Eye (tissue), 1 donor: ENCODE data around the gene ZNF823.
"Not testable (repeated sequence)": the region's sequence is repeated elsewhere in the genome, so short reads cannot be mapped to it uniquely, and the experiment has no call there.

Experiments used
- DNase-seq: peaks from one replicate; pipeline ENCODE4 v3.0.0-alpha.2; 2015

The ZNF823 gene

DNA sequence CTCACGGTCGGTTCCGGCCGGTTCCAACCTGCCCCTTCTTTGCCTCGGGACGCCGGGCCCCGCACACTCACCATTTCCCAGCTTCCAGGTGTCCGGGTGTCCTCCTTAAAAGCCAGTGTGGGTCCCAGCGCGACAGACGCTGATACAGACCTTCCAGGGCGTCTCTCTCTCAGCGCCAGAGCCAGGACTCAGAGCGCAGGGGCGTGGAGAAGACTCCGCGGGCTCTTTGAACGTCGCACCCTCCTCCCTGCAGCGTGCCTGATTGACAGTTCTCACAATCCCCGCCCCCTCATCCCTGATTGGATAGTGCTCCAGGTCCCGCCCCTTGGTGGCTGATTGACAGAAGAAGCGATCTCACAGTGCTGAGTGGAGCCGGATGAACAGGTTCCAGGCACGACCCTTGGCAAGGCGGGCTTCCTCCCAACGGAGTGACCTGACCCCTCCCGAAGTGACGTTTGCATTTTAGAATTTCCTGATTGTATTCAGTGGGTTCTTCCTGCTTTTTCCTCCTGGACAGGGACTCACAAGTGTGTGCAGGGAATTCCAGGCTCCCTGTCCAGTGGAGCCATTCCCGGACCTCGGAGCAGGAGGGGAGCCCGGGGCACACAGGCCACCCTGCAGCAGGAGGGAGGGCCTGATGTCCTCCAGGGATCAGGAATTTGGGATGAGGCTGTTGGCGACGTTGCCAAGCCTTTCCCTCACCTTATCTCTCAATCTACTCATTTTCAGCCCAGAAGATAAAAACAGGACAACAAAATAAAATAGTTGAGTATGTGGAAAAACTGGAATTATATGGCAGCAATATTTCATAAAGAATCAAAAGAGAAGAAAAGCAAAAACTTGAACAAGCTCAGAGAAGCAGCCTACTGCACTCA lies at the start of gene ZNF823:
Gene ZNF823, minus strand, starts transcription at position 201 of the 875 bp plus-strand sequence. Its CDS starts 127 bp downstream, at position 74.
- peak; percentile 100 for DNase-seq

GRCh38 chr19:11787536-11787935 lies 48.8 kb upstream of the ZNF823 start:
- no peak for DNase-seq

DNA sequence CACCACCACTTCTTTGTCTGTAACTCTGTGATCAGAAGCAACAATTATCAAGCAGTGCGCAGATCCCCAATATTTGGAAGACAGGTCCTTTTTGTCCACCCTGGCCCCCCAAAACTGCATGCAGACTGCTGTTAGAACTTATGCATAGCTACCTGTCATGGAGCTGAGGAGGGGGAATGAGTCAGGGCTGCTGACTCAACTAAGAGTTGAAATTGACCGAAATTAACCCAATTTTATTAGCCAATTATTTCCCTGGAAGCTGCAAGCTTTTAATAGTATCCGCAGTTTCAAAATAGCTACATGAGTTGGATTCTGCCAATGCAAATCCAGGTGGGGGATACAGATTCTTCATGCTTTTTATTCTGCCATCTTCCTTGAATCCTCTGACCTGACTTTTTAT lies 45.6 kb upstream of the ZNF823 start:
- no peak for DNase-seq

- no peak for DNase-seq
Measured at GRCh38 chr19:11783767-11784166, 45.0 kb upstream of the ZNF823 start.

- DNase-seq: peak; percentile 11
Measured at GRCh38 chr19:11781295-11782057, 42.7 kb upstream of the ZNF823 start.

GRCh38 chr19:11780431-11781020 lies 41.8 kb upstream of the ZNF823 start:
- no peak for DNase-seq

GRCh38 chr19:11776669-11777068 lies 37.9 kb upstream of the ZNF823 start:
- DNase-seq: not testable (repeated sequence)

- not testable (repeated sequence) for DNase-seq
Measured at GRCh38 chr19:11771520-11771919, 32.8 kb upstream of the ZNF823 start.

DNA sequence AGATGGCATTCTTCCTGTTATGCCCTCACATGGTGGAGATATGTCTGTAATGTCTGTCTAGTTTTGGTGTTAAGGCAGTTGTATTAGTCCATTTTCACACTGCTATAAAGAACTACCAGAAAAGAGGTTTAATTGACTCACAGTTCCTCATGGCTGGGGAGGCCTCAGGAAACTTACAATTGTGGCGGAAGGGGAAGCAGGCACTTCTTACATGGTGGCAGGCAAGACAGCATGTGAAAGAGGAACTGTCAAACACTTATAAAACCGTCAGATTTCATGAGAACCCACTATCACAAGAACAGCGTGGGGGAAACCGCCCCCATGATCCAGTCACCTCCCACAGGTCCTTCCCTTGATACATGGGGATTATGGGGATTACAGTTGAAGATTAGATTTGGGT lies 31.2 kb upstream of the ZNF823 start:
- no peak for DNase-seq

- peak; percentile 66 for DNase-seq
Measured at GRCh38 chr19:11767633-11768133, 28.9 kb upstream of the ZNF823 start.

DNA sequence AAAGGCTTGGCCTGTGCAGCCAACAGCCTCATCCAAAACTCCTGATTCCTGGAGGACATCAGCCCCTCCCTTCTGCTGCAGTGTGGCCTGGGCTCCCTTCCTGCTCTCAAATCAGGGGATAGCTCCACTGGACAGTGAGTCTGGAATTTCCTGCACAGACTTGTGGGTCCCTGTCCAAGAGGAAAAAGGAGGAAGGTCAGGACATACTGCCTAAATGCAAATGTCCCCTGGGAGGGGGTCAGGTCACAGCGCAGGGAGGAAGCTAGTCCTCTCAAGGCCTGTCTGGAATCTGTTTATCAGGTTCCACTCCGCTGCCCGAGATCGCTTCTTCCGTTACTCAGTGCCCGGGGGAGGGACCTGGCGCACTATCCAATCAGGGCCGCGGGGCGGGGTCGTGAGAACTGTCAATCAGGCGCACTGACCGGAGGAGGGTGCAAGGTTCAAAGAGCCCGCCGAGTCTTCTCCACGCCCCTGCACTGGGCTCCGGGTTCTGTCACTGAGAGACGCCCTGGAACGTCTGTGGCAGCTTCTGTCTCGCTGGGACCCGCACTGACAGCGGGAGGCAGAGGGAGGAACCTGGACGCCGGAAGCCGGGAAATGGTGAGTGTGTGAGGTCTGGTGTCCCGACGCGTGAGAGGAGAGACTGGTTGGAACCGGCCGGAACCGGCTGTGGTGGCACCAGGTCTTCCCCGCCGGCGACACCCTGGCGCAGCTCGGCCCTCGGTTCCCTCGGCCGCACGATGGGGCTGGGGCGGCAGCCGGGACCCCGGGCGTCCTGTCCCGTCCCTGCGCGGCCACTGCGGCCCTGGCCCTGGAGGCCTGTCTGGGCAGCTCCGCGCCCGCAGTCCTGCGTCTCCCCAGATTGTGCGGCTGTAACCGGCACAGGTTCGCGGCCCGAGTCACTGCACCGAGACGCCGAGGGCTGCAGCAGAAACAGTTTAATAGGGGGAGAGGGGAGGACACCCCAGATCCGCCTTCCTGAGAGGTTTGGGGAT lies 28.1 kb upstream of the ZNF823 start, which contains the start of gene ZNF441:
Gene ZNF441, plus strand, starts transcription at position 404 of the 995 bp plus-strand sequence. Its CDS starts 194 bp downstream, at position 598.
- peak; percentile 99 for DNase-seq

DNA sequence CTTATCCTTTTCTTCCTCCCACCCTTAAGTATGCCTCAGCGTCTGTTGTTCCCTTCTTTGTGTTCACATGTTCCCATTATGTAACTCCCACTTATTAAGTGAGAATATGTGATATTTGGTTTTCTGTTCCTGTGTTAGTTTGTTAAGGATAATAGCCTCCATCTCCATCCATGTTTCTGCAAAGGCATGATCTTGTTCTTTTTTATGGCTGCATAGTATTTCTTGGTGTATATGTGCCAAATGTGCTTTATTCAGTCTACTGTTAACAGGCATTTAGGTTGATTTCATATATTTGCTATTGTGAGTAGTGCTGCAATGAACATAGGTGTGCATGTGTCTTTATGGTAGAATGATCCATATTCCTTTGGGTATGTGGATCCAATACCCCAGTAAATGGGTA lies 24.9 kb upstream of the ZNF823 start:
- DNase-seq: no peak

GRCh38 chr19:11763117-11763516 lies 24.4 kb upstream of the ZNF823 start:
- no peak for DNase-seq

DNA sequence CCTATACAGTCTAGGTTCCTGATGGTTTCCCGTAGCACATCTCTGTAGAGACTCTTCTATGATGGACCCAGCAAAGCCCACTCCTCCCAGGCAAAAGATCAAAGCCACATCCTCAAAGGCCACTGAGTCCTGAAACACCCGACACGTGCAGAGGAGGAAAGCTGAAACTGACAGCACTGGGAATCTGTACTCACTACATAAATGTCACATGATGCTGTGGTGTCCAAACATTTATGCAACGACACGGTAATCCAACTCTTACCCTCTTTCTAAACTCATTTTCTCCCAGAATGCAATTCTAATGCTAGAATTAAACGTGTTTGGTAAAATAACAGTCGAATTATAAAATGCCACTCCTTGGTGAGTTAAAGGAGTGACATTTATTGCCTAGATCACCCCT lies 21.1 kb upstream of the ZNF823 start:
- no peak for DNase-seq

DNA sequence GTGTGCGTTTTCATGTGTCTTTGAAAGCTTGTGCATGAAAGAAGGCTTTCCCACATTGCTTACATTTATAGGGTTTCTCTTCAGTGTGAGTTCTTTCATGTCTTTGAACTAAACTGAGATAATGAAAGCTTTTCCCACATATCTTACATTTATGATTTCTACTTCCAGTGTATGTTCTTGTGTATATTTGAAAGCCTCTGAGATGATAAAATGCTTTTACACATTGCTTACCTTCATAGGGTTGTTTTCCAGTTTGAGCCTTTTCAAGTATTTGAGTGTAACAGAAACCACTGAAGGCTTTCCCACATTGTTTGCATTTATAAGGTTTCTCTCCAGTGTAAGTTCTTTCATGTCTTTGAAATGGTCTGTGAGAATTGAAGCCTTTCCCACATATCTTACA lies 18.2 kb upstream of the ZNF823 start:
- DNase-seq: no peak

GRCh38 chr19:11754663-11755062 lies 15.9 kb upstream of the ZNF823 start:
- no peak for DNase-seq

DNA sequence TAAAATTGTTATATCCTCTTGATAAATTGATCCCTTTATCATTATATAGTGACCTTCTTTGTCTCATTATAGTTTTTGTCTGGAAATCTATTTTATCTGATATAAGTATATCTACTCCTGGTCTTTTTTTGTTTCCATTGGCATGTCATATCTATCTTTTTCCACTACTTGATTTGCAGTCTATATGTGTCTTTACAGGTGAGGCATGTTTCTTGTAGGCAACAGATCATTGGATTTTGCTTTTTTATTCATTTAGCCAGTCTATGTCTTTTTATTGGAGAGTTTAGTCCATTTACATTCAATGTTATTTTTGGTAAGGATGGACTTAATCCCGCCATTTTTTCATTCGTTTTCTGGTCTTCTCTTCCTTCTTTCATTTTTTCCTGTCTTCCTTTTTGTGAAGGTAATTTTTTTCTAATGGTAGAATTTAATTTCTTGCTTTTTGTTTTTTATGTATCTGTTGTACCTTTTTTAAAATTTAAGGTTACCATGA lies 13.5 kb upstream of the ZNF823 start:
- no peak for DNase-seq

- no peak for DNase-seq
Measured at GRCh38 chr19:11749751-11750150, 11.0 kb upstream of the ZNF823 start.

DNA sequence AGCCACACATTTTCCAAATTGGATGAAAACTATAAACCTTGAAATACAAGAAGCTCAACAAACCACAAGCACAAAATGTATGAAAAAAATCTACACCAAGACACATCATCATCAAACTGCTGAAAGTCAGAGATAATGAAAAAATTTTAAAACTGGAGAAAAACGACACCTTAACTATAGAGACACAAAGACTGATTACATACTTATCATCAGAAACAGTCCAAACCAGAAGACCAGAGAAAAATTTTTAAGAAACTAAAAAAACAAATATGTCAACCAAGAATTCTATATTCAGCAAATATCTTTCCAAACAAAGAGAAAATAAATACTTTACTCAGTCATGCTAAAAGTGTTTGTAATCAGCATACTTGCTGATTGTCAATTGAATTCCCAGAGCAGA lies 8.5 kb upstream of the ZNF823 start:
- no peak for DNase-seq

DNA sequence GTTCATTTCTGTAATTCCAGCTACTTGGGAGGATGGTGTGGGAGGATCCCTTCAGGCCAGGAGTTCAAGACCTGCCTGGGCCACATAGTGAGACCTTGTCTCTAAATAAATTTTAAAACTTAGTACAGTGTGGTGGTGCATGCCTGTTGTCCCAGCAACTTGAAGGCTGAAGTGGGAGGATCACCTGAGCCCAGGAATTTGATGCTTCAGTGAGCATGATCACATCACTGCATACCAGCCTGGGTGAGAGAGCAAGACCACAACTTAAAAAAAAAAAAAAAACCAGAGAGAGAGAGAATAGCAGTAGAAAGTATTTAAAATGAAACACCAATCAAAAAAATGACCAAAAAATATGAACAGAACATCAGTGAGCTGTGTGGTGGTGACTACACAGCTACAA lies 7.1 kb upstream of the ZNF823 start:
- DNase-seq: no peak

GRCh38 chr19:11737964-11738745 lies 591 bp downstream of the ZNF823 start:
- DNase-seq: no peak
